Testis (tissue), 2 donors: ENCODE measurements around the gene LRRC18.

Experiments
- POLR2A ChIP-seq: fragments of 450-650 bp; IDR thresholded peaks from one replicate; pipeline ENCODE4 v1.6.1; 2017; ENCODE audit warnings: antibody characterized with exemption, mild to moderate bottlenecking, moderate library complexity
- TF ChIP-seq, protein P1 (sequence below), 3 experiments: fragments of 450-650 bp in 2 of 3; fragments of 200-600 bp in 1 of 3; sonication (generic) in 1 of 3; IDR thresholded peaks; one replicate each; pipeline ENCODE4 v1.5.1; 2016 to 2019; ENCODE audit warnings: antibody characterized with exemption in 3 of 3, mild to moderate bottlenecking in 2 of 3, moderate library complexity in 1 of 3

DNA sequence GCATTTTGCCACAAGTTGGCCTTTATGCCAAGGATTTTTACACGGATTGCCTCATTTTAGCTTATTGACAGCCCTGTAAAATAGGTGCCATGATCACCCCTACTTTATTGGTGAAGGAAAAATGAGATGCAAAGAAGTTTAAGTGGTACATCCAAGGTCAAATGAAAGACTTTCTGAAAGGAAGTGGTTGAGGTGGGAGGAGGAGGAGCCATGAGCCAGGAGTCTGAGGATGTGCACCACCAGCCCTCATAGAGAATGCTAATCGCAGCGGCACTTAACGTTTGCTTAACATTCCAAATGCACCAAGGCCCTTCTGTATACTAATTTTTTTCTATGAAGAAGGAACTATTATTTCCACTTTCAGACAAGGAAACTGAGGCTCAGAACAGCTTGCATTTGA, 31.0 kb upstream of the LRRC18 start:
- TF ChIP-seq, protein P1, sequence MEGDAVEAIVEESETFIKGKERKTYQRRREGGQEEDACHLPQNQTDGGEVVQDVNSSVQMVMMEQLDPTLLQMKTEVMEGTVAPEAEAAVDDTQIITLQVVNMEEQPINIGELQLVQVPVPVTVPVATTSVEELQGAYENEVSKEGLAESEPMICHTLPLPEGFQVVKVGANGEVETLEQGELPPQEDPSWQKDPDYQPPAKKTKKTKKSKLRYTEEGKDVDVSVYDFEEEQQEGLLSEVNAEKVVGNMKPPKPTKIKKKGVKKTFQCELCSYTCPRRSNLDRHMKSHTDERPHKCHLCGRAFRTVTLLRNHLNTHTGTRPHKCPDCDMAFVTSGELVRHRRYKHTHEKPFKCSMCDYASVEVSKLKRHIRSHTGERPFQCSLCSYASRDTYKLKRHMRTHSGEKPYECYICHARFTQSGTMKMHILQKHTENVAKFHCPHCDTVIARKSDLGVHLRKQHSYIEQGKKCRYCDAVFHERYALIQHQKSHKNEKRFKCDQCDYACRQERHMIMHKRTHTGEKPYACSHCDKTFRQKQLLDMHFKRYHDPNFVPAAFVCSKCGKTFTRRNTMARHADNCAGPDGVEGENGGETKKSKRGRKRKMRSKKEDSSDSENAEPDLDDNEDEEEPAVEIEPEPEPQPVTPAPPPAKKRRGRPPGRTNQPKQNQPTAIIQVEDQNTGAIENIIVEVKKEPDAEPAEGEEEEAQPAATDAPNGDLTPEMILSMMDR (IDR thresholded peaks at IDR 0.05), result no peak
- no peak for TF ChIP-seq POLR2A
